Measurements from ENCODE around the gene PIH1D1. TPM values are rescaled to one million over a fixed set of nuclear protein-coding genes. Genes with fewer than 3 reads are reported as not detected.

The PIH1D1 gene
- total and polyA plus RNA-seq, 2 of the 8 experiments (the other 6 are each of a cell fraction or from before 2014, with no cell fraction given) = 146 to 195 TPM

GRCh38 chr19:49459388-49459787 lies 7.8 kb upstream of the PIH1D1 start:
- no peak overlapping the region for H2AFZ ChIP-seq (ENCODE audit: low read length)
- no peak overlapping the region for H3K18ac ChIP-seq (ENCODE audit: extremely low read depth, low read length)
- no peaks in the 10 kb centered on the region; the same call in 1 of the 2 replicates for H3K79me1 ChIP-seq (ENCODE audit: low read depth, low read length)
- 92% methylated on average over 12 of the region's 12 CpGs; no CpG with 5 or more reads in 1 of the 2 experiments for WGBS, 2 experiments (ENCODE audit: extremely low coverage in 1 of 2, insufficient coverage in 1 of 2, insufficient read length in 1 of 2, insufficient replicate concordance in 2 of 2, low coverage in 1 of 2, low lambda C conversion rate in 2 of 2, missing lambda C conversion rate in 1 of 2)
- no peaks in the 10 kb centered on the region for H3K9me3 ChIP-seq (ENCODE audit: insufficient read depth in 2 of 2, low read depth in 1 of 2, low read length in 1 of 2)
- H4K8ac ChIP-seq (ENCODE audit: extremely low read depth, insufficient read depth, low read length) = no peak overlapping the region
- no peak overlapping the region for H2BK120ac ChIP-seq (replicated peaks; ENCODE audit: low read depth, low read length)
- peaks cover 0 to 10% (median 2%) of the 10 kb centered on the region in 4 experiments; a peak in 4 of 8 replicates for H3K36me3 ChIP-seq (ENCODE audit: control insufficient read depth in 2 of 4, insufficient read depth in 4 of 4, low read length in 3 of 4)
- no peak overlapping the region for H3K4me3 ChIP-seq (ENCODE audit: extremely low read depth in 1 of 4, insufficient read depth in 2 of 4, low read depth in 3 of 4, low read length in 4 of 4)
- H3K27me3 ChIP-seq (replicated peaks in 1 of 4; ENCODE audit: control insufficient read depth in 3 of 4, extremely low read depth in 1 of 4, insufficient read depth in 3 of 4, low read length in 3 of 4) = no peaks in the 10 kb centered on the region
- no peak overlapping the region for H3K27ac ChIP-seq (ENCODE audit: low read depth, low read length)
- POLR2A ChIA-PET (ENCODE audit: partially characterized antibody) = interaction anchor here (1.0 to 3.2 kb wide), 6 partner anchors 8 to 38 kb away, joined by 3 to 15 read pairs (median 5); partner anchors contain the start of gene PIH1D1
- H3K4me1 ChIP-seq (replicated peaks in 1 of 4; ENCODE audit: control insufficient read depth in 3 of 4, insufficient read depth in 4 of 4, low read length in 3 of 4) = no peaks in the 10 kb centered on the region; a peak in 1 of 7 replicates
- H3K4ac ChIP-seq (replicated peaks; ENCODE audit: insufficient read length, low read depth, low read length) = no peak overlapping the region
- no peak overlapping the region for H2BK5ac ChIP-seq (ENCODE audit: low read depth, low read length)
- no peak for DNase-seq (ENCODE audit: low read depth in 1 of 2, low spot score in 2 of 2)
- no peak overlapping the region for H4K5ac ChIP-seq (ENCODE audit: insufficient read length, low read depth, low read length)
- peaks cover 0 to 5% of the 10 kb centered on the region in 2 experiments; a peak in 1 of 4 replicates for H3K79me2 ChIP-seq (ENCODE audit: control insufficient read depth in 1 of 2, insufficient read depth in 2 of 2, low read length in 2 of 2)
- H3K56ac ChIP-seq (replicated peaks; ENCODE audit: insufficient read length, low read depth, low read length) = no peak overlapping the region
- no peak overlapping the region for H2AK5ac ChIP-seq (ENCODE audit: low read depth, low read length)
- no peak overlapping the region for H4K91ac ChIP-seq (replicated peaks; ENCODE audit: insufficient read length, low read length)
- no peak overlapping the region for H2BK20ac ChIP-seq (ENCODE audit: low read length)
- H3K23me2 ChIP-seq (ENCODE audit: low read depth, low read length) = no peaks in the 10 kb centered on the region
- no peak for FAIRE-seq
- no peak overlapping the region for H3K23ac ChIP-seq (ENCODE audit: insufficient read length)
- 0 out of 2 replicates have a peak, but pooled peaks have one; percentile 13 for TF ChIP-seq SIX5 (IDR thresholded peaks at IDR 0.05; ENCODE audit: low read depth, low read length)
- TF ChIP-seq CTCF (IDR thresholded peaks at IDR 0.05; ENCODE audit: control extremely low read depth in 1 of 3, insufficient read depth in 1 of 3, low read depth in 1 of 3, low read length in 3 of 3) = peak in 1 of 3 experiments; percentile 16; a peak in 1 of 4 replicates
- TF ChIP-seq CTBP2 (IDR thresholded peaks at IDR 0.05; ENCODE audit: borderline replicate concordance, insufficient read depth, insufficient read length, low read length) = no peak
- TF ChIP-seq E2F6 (IDR thresholded peaks at IDR 0.05) = no peak
- no peak for TF ChIP-seq MAFK (IDR thresholded peaks at IDR 0.05; ENCODE audit: low read depth, low read length)
- TF ChIP-seq KDM5A (IDR thresholded peaks at IDR 0.05; ENCODE audit: low read length) = no peak
- no peak for TF ChIP-seq SP1 (IDR thresholded peaks at IDR 0.05; ENCODE audit: low read depth, low read length)
- no peak for TF ChIP-seq RNF2 (IDR thresholded peaks at IDR 0.05; ENCODE audit: borderline replicate concordance, low read depth, low read length, missing control alignments, poor library complexity, severe bottlenecking)
- no peak for TF ChIP-seq CHD2 (IDR thresholded peaks at IDR 0.05; ENCODE audit: low read length)
- TF ChIP-seq SUZ12 (IDR thresholded peaks at IDR 0.05; ENCODE audit: low read length) = no peak
- H3K9ac ChIP-seq (replicated peaks in 1 of 4; ENCODE audit: extremely low read depth in 1 of 4, low read depth in 3 of 4, low read length in 3 of 4) = no peak overlapping the region
- H2BK15ac ChIP-seq (ENCODE audit: low read length) = no peak overlapping the region
- H2BK12ac ChIP-seq (ENCODE audit: low read depth, low read length) = no peak overlapping the region
- no peaks in the 10 kb centered on the region for H4K20me1 ChIP-seq (replicated peaks in 1 of 2; ENCODE audit: control insufficient read depth in 1 of 2, insufficient read depth in 2 of 2, low read length in 2 of 2)
- no peak overlapping the region for H3K14ac ChIP-seq (ENCODE audit: insufficient read length)
- no peak overlapping the region for H3K4me2 ChIP-seq (ENCODE audit: insufficient read depth in 1 of 2, low read depth in 2 of 2, low read length in 2 of 2)
- CTCF ChIA-PET (ENCODE audit: partially characterized antibody) = interaction anchor here (0.6 to 4.8 kb wide), 7 partner anchors 10 to 225 kb away, joined by 3 to 28 read pairs (median 4); partner anchors contain the start of gene FLT3LG

All from H1 (cell line).